GM12892 (cell line): ENCODE data around the gene OR10A5.

ENCODE experiments used
- POLR2A ChIP-seq: IDR thresholded peaks from 2 replicates; pipeline ENCODE4 v1.6.1; 2011; ENCODE audit warnings: low read depth, low read length, control low read depth
- POLR2AphosphoS5 ChIP-seq: IDR thresholded peaks from 2 replicates; pipeline ENCODE4 v1.6.1; 2011; ENCODE audit warnings: low read depth, low read length, control low read depth
- TAF1 ChIP-seq: IDR thresholded peaks from 2 replicates; pipeline ENCODE4 v1.6.1; 2011; ENCODE audit warnings: low read depth, mild to moderate bottlenecking, control low read depth, low read length, borderline replicate concordance

DNA sequence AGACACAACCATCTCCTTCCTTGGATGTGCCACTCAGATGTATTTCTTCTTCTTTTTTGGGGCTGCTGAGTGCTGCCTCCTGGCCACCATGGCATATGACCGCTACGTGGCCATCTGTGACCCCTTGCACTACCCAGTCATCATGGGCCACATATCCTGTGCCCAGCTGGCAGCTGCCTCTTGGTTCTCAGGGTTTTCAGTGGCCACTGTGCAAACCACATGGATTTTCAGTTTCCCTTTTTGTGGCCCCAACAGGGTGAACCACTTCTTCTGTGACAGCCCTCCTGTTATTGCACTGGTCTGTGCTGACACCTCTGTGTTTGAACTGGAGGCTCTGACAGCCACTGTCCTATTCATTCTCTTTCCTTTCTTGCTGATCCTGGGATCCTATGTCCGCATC is 31.4 kb downstream of the OR10A5 start:
- TF ChIP-seq TAF1 (no peak), POLR2A (no peak), POLR2AphosphoS5 (no peak)
